HepG2 (cell line): ENCODE data around the gene FOCAD. TPM values are rescaled to one million over a fixed set of nuclear protein-coding genes. Genes with fewer than 3 reads are reported as not detected.

Experiments
- ASH2L ChIP-seq: fragments of 300-600, 200-600 bp; sonication (generic); IDR thresholded peaks from 2 replicates; pipeline ENCODE4 v1.7.0; 2017; ENCODE audit warnings: low read depth, mild to moderate bottlenecking, moderate library complexity, mixed read lengths, low read length; ENCODE audit not compliant: insufficient read length
- E2F2 ChIP-seq: sonication (generic); formaldehyde crosslinking; IDR thresholded peaks from 2 replicates; pipeline ENCODE4 v1.4.0; 2020; ENCODE audit warnings: missing genetic modification reagents, borderline replicate concordance
- ELF3 ChIP-seq: IDR thresholded peaks from 2 replicates; pipeline ENCODE4 v1.6.1; 2016; ENCODE audit warnings: missing genetic modification reagents, missing compliant biosample characterization
- EZH2 ChIP-seq: conservative IDR thresholded peaks from 2 replicates; pipeline ENCODE4 v1.6.1; 2012; ENCODE audit warnings: mild to moderate bottlenecking, low read depth, low read length, moderate library complexity
- FOXO1 ChIP-seq: sonication (generic); formaldehyde crosslinking; IDR thresholded peaks from 2 replicates; pipeline ENCODE4 v1.4.0; 2020; ENCODE audit warnings: missing genetic modification reagents
- HDAC1 ChIP-seq: sonication (generic); formaldehyde crosslinking; IDR thresholded peaks from 2 replicates; pipeline ENCODE4 v1.5.1; 2020; ENCODE audit warnings: mild to moderate bottlenecking, missing genetic modification reagents
- HHEX ChIP-seq: IDR thresholded peaks from 2 replicates; pipeline ENCODE4 v1.6.1; 2016; ENCODE audit warnings: control low read depth
- HMG20B ChIP-seq: conservative IDR thresholded peaks from 2 replicates; pipeline ENCODE4 v1.6.1; 2016; ENCODE audit warnings: missing genetic modification reagents, missing compliant biosample characterization
- HNRNPK ChIP-seq: fragments of 200-400 bp; formaldehyde crosslinking; IDR thresholded peaks from 2 replicates; pipeline ENCODE4 v1.6.1; 2018; ENCODE audit warnings: low read length, low read depth, moderate library complexity, mild to moderate bottlenecking; ENCODE audit not compliant: poor library complexity, severe bottlenecking
- IRF1 ChIP-seq: sonication (generic); formaldehyde crosslinking; IDR thresholded peaks from 2 replicates; pipeline ENCODE4 v1.4.0; 2020; ENCODE audit warnings: low read depth, mild to moderate bottlenecking, missing genetic modification reagents
- IRF2 ChIP-seq: IDR thresholded peaks from 2 replicates; pipeline ENCODE4 v1.6.1; 2018; ENCODE audit warnings: missing genetic modification reagents, missing compliant biosample characterization
- MAF1 ChIP-seq: sonication (generic); formaldehyde crosslinking; IDR thresholded peaks from 2 replicates; pipeline ENCODE4 v1.5.0; 2020; ENCODE audit warnings: missing genetic modification reagents, borderline replicate concordance
- MXD3 ChIP-seq: IDR thresholded peaks from 2 replicates; pipeline ENCODE4 v1.6.1; 2016; ENCODE audit warnings: mild to moderate bottlenecking, missing biosample characterization, missing genetic modification reagents
- NFYC ChIP-seq: IDR thresholded peaks from 2 replicates; pipeline ENCODE4 v1.6.1; 2016; ENCODE audit warnings: missing genetic modification reagents, missing compliant biosample characterization
- ZKSCAN5 ChIP-seq: sonication (generic); formaldehyde crosslinking; IDR thresholded peaks from 2 replicates; pipeline ENCODE4 v1.5.1; 2020; ENCODE audit warnings: mild to moderate bottlenecking, missing genetic modification reagents
- ZNF34 ChIP-seq: sonication (generic); formaldehyde crosslinking; IDR thresholded peaks from 2 replicates; pipeline ENCODE4 v1.4.0; 2020; ENCODE audit warnings: mild to moderate bottlenecking, missing genetic modification reagents, borderline replicate concordance
- ZNF407 ChIP-seq: sonication (generic); formaldehyde crosslinking; IDR thresholded peaks from one replicate; pipeline ENCODE4 v1.5.1; 2020; ENCODE audit warnings: mild to moderate bottlenecking, missing genetic modification reagents; ENCODE audit errors: not compliant biosample characterization
- ZNF782 ChIP-seq: sonication (generic); formaldehyde crosslinking; IDR thresholded peaks from 2 replicates; pipeline ENCODE4 v1.4.0; 2020; ENCODE audit warnings: missing genetic modification reagents, mild to moderate bottlenecking, borderline replicate concordance
- ZNF792 ChIP-seq: IDR thresholded peaks from 2 replicates; pipeline ENCODE4 v1.6.1; 2016
- polyA plus RNA-seq, 8 experiments: library from polyadenylated mRNA; depleted of rRNA in 3 of 8; stranded (reverse) in 7 of 8; unstranded in 1 of 8; fragments of >200 nt; fragmentation: Illumina TruSeq in 4 of 8; extraction: Trizol in 4 of 8; gene quantifications; 2 replicates each; pipeline versions ENCODE4 v1.2.1 to v1.2.3, GENCODE V29; 2011 to 2016; ENCODE audit warnings: low read depth in 4 of 8, missing spikeins in 1 of 8, mixed read lengths in 1 of 8; ENCODE audit not compliant: insufficient read depth in 1 of 8
- total RNA-seq, 5 experiments: library from RNA; depleted of rRNA; stranded (reverse); fragments of >200 nt; fragmentation: Illumina TruSeq; extraction: Trizol; gene quantifications; 2 replicates each; pipeline ENCODE4 v1.2.3, GENCODE V29; 2016; ENCODE audit warnings: low read depth in 1 of 5

Gene FOCAD
- total and polyA plus RNA-seq, 2 of the 13 experiments (the other 11 are each of a cell fraction or from before 2014, with no cell fraction given): 18.0 to 31.1 TPM

DNA sequence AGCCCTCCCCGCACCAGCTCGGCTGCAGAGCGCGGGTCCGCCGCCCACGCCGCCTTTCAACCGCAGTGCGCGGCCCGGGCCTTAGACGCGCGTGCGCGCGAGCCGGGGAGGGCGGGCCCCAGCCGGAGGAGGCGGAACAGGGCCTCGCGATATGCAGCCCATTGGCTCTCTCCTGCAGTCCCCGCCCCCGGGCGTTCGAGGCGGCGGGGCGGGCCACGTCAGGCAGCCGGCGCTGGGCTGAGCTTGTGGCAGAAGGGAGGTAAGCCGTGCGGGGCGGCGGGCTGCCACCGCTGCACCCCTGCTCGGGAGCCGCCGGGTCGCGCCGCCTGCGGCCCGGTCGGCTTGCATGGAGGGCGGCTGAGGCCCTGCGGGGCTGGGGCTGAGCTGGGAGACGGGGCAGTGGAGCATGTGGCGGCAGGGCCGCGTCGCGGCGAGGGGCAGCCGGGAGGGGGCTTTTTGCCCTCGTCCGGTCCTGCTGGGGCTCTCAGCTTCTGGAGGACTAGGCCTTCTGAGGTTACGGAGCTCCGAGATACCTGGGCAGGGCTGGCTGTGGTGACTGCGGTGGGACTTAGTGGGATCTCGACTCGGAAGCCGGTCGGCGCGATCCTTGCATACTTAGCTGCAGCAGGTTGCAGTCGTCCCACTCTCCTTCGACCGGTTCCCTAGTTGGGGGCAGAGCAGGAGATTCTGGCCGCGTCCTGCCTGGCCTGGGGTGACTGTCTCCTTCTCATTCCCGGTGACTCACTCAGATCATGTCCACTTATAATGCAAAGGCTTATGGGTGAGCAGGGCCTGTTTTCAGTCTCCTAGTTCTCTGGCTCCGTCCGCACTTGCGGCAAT is at the start of gene FOCAD (continued):
- TF ChIP-seq ZNF407 (CRISPR knock-in tag): peak; percentile 85
- no peak for TF ChIP-seq MAF1 (CRISPR knock-in tag)
- TF ChIP-seq ZNF34 (CRISPR knock-in tag): 0 out of 2 replicates have a peak, but pooled peaks have one; percentile 52
- peak; percentile 77 for TF ChIP-seq HDAC1 (CRISPR knock-in tag)
- TF ChIP-seq IRF1 (CRISPR knock-in tag): no peak
- no peak for TF ChIP-seq ZKSCAN5 (CRISPR knock-in tag)
- no peak for TF ChIP-seq HHEX (CRISPR knock-in tag)
- peak; percentile 74 for TF ChIP-seq HNRNPK
- peak; percentile 77 for TF ChIP-seq ZNF782 (CRISPR knock-in tag)
- TF ChIP-seq EZH2: no peak
- peak; percentile 78; the same call in 1 of the 2 replicates for TF ChIP-seq MXD3 (CRISPR knock-in tag)
- no peak for TF ChIP-seq E2F2 (CRISPR knock-in tag)
- TF ChIP-seq FOXO1 (CRISPR knock-in tag): peak; percentile 23; the same call in 1 of the 2 replicates
- peak; percentile 13; the same call in 1 of the 2 replicates for TF ChIP-seq ELF3 (CRISPR knock-in tag)
- TF ChIP-seq ZNF792 (CRISPR knock-in tag): peak; percentile 20; the same call in 1 of the 2 replicates
- TF ChIP-seq NFYC: peak; percentile 72
- no peak; the same call in 1 of the 2 replicates for TF ChIP-seq IRF2
- peak; percentile 78 for TF ChIP-seq ASH2L
- TF ChIP-seq HMG20B (CRISPR knock-in tag): no peak
